Measurements from ENCODE around the gene PRCD.

DNA sequence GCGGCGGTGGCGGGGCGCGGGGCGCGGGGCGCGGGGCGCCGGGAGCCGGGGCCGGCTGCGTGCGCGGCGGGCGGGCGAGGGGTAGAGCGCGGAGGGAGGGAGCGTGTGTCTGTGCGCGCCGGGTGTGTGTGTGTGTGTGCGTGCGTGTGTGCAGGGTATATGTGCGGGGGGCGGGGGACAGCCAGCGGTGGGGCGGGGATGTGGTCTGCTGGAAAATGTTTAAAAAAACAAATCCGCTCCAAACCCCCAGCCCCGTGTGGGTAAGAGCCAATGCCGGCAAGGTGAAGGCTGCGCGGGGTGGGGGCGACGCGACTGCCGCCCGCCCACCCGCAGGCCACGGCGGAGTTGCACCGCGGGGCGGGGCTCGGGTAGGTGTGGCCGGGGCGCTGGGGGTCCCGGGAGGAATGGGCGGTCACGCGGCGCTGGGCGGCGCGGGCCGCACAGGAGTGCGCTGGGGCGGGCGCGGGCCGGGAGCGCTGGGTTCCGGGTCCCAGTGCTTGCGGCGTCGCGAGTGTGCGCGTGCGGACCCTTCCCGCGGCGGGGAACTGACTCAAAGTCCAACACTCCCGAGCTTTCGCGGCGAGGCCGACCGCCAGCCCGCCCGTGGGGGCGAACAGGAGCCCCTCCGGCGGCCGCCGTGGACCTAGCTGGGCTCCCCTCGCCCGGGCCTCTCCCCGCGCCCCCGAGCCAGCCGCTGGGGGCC lies 2.1 kb upstream of the PRCD start, which contains the start of gene CYGB:
- TF ChIP-seq POLR2AphosphoS5 (IDR thresholded peaks at IDR 0.05; ENCODE audit: low read depth, low read length) (no peak), RAD21 (IDR thresholded peaks at IDR 0.05; ENCODE audit: low read length) (no peak), YY1 (IDR thresholded peaks at IDR 0.05; ENCODE audit: low read depth) (no peak), MEF2A (IDR thresholded peaks at IDR 0.05; ENCODE audit: borderline replicate concordance, low read depth) (no peak), SIN3A (IDR thresholded peaks at IDR 0.05; ENCODE audit: borderline replicate concordance, low read depth, low read length) (no peak), TCF12 (IDR thresholded peaks at IDR 0.05) (no peak)
- TF ChIP-seq, protein P1, sequence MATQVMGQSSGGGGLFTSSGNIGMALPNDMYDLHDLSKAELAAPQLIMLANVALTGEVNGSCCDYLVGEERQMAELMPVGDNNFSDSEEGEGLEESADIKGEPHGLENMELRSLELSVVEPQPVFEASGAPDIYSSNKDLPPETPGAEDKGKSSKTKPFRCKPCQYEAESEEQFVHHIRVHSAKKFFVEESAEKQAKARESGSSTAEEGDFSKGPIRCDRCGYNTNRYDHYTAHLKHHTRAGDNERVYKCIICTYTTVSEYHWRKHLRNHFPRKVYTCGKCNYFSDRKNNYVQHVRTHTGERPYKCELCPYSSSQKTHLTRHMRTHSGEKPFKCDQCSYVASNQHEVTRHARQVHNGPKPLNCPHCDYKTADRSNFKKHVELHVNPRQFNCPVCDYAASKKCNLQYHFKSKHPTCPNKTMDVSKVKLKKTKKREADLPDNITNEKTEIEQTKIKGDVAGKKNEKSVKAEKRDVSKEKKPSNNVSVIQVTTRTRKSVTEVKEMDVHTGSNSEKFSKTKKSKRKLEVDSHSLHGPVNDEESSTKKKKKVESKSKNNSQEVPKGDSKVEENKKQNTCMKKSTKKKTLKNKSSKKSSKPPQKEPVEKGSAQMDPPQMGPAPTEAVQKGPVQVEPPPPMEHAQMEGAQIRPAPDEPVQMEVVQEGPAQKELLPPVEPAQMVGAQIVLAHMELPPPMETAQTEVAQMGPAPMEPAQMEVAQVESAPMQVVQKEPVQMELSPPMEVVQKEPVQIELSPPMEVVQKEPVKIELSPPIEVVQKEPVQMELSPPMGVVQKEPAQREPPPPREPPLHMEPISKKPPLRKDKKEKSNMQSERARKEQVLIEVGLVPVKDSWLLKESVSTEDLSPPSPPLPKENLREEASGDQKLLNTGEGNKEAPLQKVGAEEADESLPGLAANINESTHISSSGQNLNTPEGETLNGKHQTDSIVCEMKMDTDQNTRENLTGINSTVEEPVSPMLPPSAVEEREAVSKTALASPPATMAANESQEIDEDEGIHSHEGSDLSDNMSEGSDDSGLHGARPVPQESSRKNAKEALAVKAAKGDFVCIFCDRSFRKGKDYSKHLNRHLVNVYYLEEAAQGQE (IDR thresholded peaks at IDR 0.05; ENCODE audit: low read depth, low read length): no peak
- TF ChIP-seq, protein P2, sequence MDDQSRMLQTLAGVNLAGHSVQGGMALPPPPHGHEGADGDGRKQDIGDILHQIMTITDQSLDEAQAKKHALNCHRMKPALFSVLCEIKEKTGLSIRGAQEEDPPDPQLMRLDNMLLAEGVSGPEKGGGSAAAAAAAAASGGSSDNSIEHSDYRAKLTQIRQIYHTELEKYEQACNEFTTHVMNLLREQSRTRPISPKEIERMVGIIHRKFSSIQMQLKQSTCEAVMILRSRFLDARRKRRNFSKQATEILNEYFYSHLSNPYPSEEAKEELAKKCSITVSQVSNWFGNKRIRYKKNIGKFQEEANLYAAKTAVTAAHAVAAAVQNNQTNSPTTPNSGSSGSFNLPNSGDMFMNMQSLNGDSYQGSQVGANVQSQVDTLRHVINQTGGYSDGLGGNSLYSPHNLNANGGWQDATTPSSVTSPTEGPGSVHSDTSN (IDR thresholded peaks at IDR 0.05): no peak
- TF ChIP-seq, protein P3, sequence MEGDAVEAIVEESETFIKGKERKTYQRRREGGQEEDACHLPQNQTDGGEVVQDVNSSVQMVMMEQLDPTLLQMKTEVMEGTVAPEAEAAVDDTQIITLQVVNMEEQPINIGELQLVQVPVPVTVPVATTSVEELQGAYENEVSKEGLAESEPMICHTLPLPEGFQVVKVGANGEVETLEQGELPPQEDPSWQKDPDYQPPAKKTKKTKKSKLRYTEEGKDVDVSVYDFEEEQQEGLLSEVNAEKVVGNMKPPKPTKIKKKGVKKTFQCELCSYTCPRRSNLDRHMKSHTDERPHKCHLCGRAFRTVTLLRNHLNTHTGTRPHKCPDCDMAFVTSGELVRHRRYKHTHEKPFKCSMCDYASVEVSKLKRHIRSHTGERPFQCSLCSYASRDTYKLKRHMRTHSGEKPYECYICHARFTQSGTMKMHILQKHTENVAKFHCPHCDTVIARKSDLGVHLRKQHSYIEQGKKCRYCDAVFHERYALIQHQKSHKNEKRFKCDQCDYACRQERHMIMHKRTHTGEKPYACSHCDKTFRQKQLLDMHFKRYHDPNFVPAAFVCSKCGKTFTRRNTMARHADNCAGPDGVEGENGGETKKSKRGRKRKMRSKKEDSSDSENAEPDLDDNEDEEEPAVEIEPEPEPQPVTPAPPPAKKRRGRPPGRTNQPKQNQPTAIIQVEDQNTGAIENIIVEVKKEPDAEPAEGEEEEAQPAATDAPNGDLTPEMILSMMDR (IDR thresholded peaks at IDR 0.05): no peak

All from SK-N-SH (cell line).